Endothelial cell of umbilical vein (primary cell): ENCODE measurements around the gene HAUS3. TPM values are rescaled to one million over a fixed set of nuclear protein-coding genes. Genes with fewer than 3 reads are reported as not detected.
"Not testable (repeated sequence)": the region's sequence is repeated elsewhere in the genome, so short reads cannot be mapped to it uniquely, and the experiment has no call there.

Experiments
- BruUV-seq: library from RNA; stranded (reverse); fragments of 400-500 nt; replicated peaks from 2 replicates; lab custom pipeline; 2021; lab: Mats Ljungman, UMichigan
- CTCF ChIA-PET: fragments of 300-600, 350-600 bp; sonication (Branson Sonifier 250); formaldehyde crosslinking; loops from one replicate; lab custom pipeline; 2021; ENCODE audit warnings: antibody characterized with exemption, inconsistent platforms; lab: Charles Lee
- POLR2A ChIA-PET: fragments of 300-600, 350-600 bp; sonication (Branson Sonifier 250); formaldehyde crosslinking; loops from one replicate; lab custom pipeline; 2021; ENCODE audit warnings: antibody characterized with exemption, inconsistent platforms; lab: Charles Lee
- DNase-seq: peaks from one replicate; pipeline ENCODE4 v3.0.0-alpha.2; 2011; ENCODE audit warnings: low read depth, low spot score
- FAIRE-seq: peaks from 2 replicates; lab custom pipeline; 2011; peaks lifted over from hg19 to GRCh38; lab: Jason Lieb, UNC
- H2AFZ ChIP-seq: 2 replicates; pipeline ENCODE4 v1.6.0; 2012; ENCODE audit warnings: low read depth, low read length, control low read depth, inconsistent platforms
- H3K27ac ChIP-seq: 2 replicates; pipeline ENCODE4 v1.5.1; 2011; ENCODE audit warnings: low read depth, mild to moderate bottlenecking, control low read depth, low read length, moderate library complexity; ENCODE audit not compliant: insufficient read depth
- H3K27me3 ChIP-seq, 2 experiments: 2 replicates each; pipeline versions ENCODE4 v1.6.0 to v1.6.1; 2011; ENCODE audit warnings: low read length in 2 of 2, mixed read lengths in 1 of 2; ENCODE audit not compliant: control insufficient read depth in 2 of 2, insufficient read depth in 2 of 2
- H3K36me3 ChIP-seq, 2 experiments: 2 replicates in 1 of 2; 3 replicates in 1 of 2; pipeline ENCODE4 v1.5.1; 2011; ENCODE audit warnings: low read length in 2 of 2, mild to moderate bottlenecking in 1 of 2, moderate library complexity in 1 of 2; ENCODE audit not compliant: control insufficient read depth in 2 of 2, insufficient read depth in 2 of 2; ENCODE audit errors: extremely low read depth in 1 of 2
- H3K4me1 ChIP-seq: 3 replicates; pipeline ENCODE4 v1.5.1; 2011; ENCODE audit warnings: mild to moderate bottlenecking, low read length; ENCODE audit not compliant: control insufficient read depth, insufficient read depth; ENCODE audit errors: extremely low read depth
- H3K4me2 ChIP-seq: 2 replicates; pipeline ENCODE4 v1.6.1; 2011; ENCODE audit warnings: low read length, control low read depth, mixed read lengths; ENCODE audit not compliant: insufficient read depth
- H3K4me3 ChIP-seq, 3 experiments: fragments of 200-600 bp in 1 of 3; sonication (generic), shearing (Covaris generic) in 1 of 3; replicated peaks in 1 of 3; 2 replicates each; pipeline ENCODE4 v1.5.1; 2011 to 2016; ENCODE audit warnings: control low read depth in 3 of 3, low read length in 3 of 3, mild to moderate bottlenecking in 2 of 3, inconsistent platforms in 1 of 3, low read depth in 1 of 3, moderate library complexity in 1 of 3; ENCODE audit not compliant: insufficient read depth in 1 of 3
- H3K79me2 ChIP-seq: 2 replicates; pipeline ENCODE4 v1.6.0; 2012; ENCODE audit warnings: low read length, inconsistent platforms; ENCODE audit not compliant: control insufficient read depth, insufficient read depth
- H3K9ac ChIP-seq: replicated peaks from 2 replicates; pipeline ENCODE3; 2011; ENCODE audit warnings: low read length, control low read depth; ENCODE audit not compliant: insufficient read depth; ENCODE audit errors: extremely low read depth
- H3K9me1 ChIP-seq: replicated peaks from 3 replicates; pipeline ENCODE4 v1.6.0; 2011; ENCODE audit warnings: mild to moderate bottlenecking, low read length; ENCODE audit not compliant: control insufficient read depth, insufficient read depth; ENCODE audit errors: extremely low read depth
- H3K9me3 ChIP-seq: replicated peaks from 2 replicates; pipeline ENCODE4 v1.5.1; 2012; ENCODE audit warnings: low read length, inconsistent platforms; ENCODE audit not compliant: control insufficient read depth, insufficient read depth
- H4K20me1 ChIP-seq: replicated peaks from 2 replicates; pipeline ENCODE3; 2011; ENCODE audit warnings: mild to moderate bottlenecking, low read length; ENCODE audit not compliant: control insufficient read depth, insufficient read depth; ENCODE audit errors: extremely low read depth
- CTCF ChIP-seq, 2 donors: IDR thresholded peaks; 1 replicate in 1 of 2; 2 replicates in 1 of 2; pipeline ENCODE4 v1.5.1; 2011; ENCODE audit warnings: low read length in 2 of 2, mild to moderate bottlenecking in 2 of 2, moderate library complexity in 2 of 2, control low read depth in 1 of 2, inconsistent platforms in 1 of 2, low read depth in 1 of 2; ENCODE audit not compliant: insufficient read depth in 1 of 2; ENCODE audit errors: extremely low read depth in 1 of 2
- EZH2 ChIP-seq: IDR thresholded peaks from 2 replicates; pipeline ENCODE4 v1.6.1; 2012; ENCODE audit warnings: borderline replicate concordance, low read depth, mild to moderate bottlenecking, moderate library complexity, low read length, inconsistent platforms; ENCODE audit not compliant: severe bottlenecking
- FOS ChIP-seq: IDR thresholded peaks from 2 replicates; pipeline ENCODE4 v1.6.1; 2011; ENCODE audit warnings: mild to moderate bottlenecking, low read length, moderate library complexity, borderline replicate concordance; ENCODE audit not compliant: insufficient read depth
- GATA2 ChIP-seq: IDR thresholded peaks from 2 replicates; pipeline ENCODE4 v1.7.0; 2011; ENCODE audit warnings: low read depth, mild to moderate bottlenecking, moderate library complexity, mixed read lengths, low read length; ENCODE audit not compliant: insufficient read length, insufficient read depth
- JUN ChIP-seq: IDR thresholded peaks from 2 replicates; pipeline ENCODE4 v1.6.1; 2011; ENCODE audit warnings: borderline replicate concordance, low read depth; ENCODE audit not compliant: insufficient read length, insufficient read depth
- MAX ChIP-seq: IDR thresholded peaks from 2 replicates; pipeline ENCODE4 v1.6.1; 2011; ENCODE audit not compliant: insufficient read depth, insufficient read length
- MYC ChIP-seq: IDR thresholded peaks from one replicate; pipeline ENCODE4 v1.6.1; 2011; ENCODE audit warnings: mild to moderate bottlenecking, low read depth, low read length
- POLR2A ChIP-seq: IDR thresholded peaks from 2 replicates; pipeline ENCODE4 v1.6.1; 2012; ENCODE audit warnings: low read depth, mild to moderate bottlenecking, control low read depth, low read length
- POLR2AphosphoS5 ChIP-seq: IDR thresholded peaks from 2 replicates; pipeline ENCODE4 v1.6.1; 2012; ENCODE audit warnings: low read depth, mild to moderate bottlenecking, control low read depth, low read length, moderate library complexity; ENCODE audit not compliant: insufficient read depth
- dilution Hi-C: fragments of 300-500 bp; cut with MboI; formaldehyde crosslinking; loops from one replicate; pipeline ENCODE4 v1.15.0; 2019; ENCODE audit warnings: low sequenced_read_pairs; ENCODE audit not compliant: extremely low pct_ligation_motif_present
- intact Hi-C: fragments of 100-400 bp; cut with micrococcal nuclease; formaldehyde crosslinking; loops from one replicate; pipeline ENCODE4 v1.10.0; 2022
- polyA plus RNA-seq, 4 experiments: library from polyadenylated mRNA; depleted of rRNA in 3 of 4; stranded (reverse) in 3 of 4; unstranded in 1 of 4; fragments of >200 nt; gene quantifications; 2 replicates each; pipeline versions ENCODE4 v1.2.1 to v1.2.3, GENCODE V29; 2011 to 2012; ENCODE audit warnings: missing spikeins in 1 of 4
- total RNA-seq: library from RNA; stranded (reverse); gene quantifications from 2 replicates; pipeline ENCODE4 v1.2.3, GENCODE V29; 2021

HAUS3 gene
- total and polyA plus RNA-seq, 2 donors (not counting 3 experiments of a cell fraction or from before 2014, with no cell fraction given) = 4.4 to 15.9 TPM

- peaks cover 0 to 6% of the 10 kb centered on the region in 2 experiments for H3K36me3 ChIP-seq
- H3K4me3 ChIP-seq = no peak overlapping the region
- ChIA-PET CTCF (interaction anchor here (3.2 kb wide), 1 partner anchor 10 kb away, joined by 23 read pairs; no protein-coding TSS in a partner anchor), POLR2A (interaction anchor here (0.7 kb wide), 1 partner anchor 27 kb away, joined by 4 read pairs; no protein-coding TSS in a partner anchor)
- no peak for FAIRE-seq
- no peak overlapping the region for H3K9ac ChIP-seq
- intact Hi-C loops (no loop called here), dilution Hi-C loops (no loop called here)
- no peak overlapping the region for H3K4me2 ChIP-seq
- DNase-seq = no peak
- no peaks in the 10 kb centered on the region for H3K4me1 ChIP-seq
- no peak for TF ChIP-seq CTCF (IDR thresholded peaks at IDR 0.05; ENCODE audit: extremely low read depth in 1 of 2, insufficient read depth in 1 of 2, low read depth in 1 of 2, low read length in 2 of 2)
- TF ChIP-seq GATA2 = no peak
- no peak for TF ChIP-seq JUN
- no peak for TF ChIP-seq POLR2A
- no peak for TF ChIP-seq MYC
- no peak for TF ChIP-seq MAX
- TF ChIP-seq FOS = no peak
- TF ChIP-seq POLR2AphosphoS5 = no peak
- TF ChIP-seq EZH2 = no peak
- H3K9me1 ChIP-seq = no peaks in the 10 kb centered on the region
- no peaks in the 10 kb centered on the region for H3K27me3 ChIP-seq
- no peak overlapping the region for H2AFZ ChIP-seq
- no peaks in the 10 kb centered on the region for H3K79me2 ChIP-seq
- H4K20me1 ChIP-seq = no peaks in the 10 kb centered on the region
- no TSS peak for BruUV-seq
- H3K9me3 ChIP-seq = no peaks in the 10 kb centered on the region
- no peak overlapping the region for H3K27ac ChIP-seq
Observed at GRCh38 chr4:2222838-2223237, 19.1 kb downstream of the HAUS3 start.

GRCh38 chr4:2221378-2221777, 20.5 kb downstream of the HAUS3 start:
- H3K4me1 ChIP-seq, intact Hi-C loops, DNase-seq, H3K79me2 ChIP-seq, H3K9me3 ChIP-seq, H2AFZ ChIP-seq, H3K9ac ChIP-seq, FAIRE-seq, H3K4me3 ChIP-seq, H3K27me3 ChIP-seq, POLR2A ChIA-PET, BruUV-seq, dilution Hi-C loops, H4K20me1 ChIP-seq, H3K27ac ChIP-seq, H3K4me2 ChIP-seq, H3K36me3 ChIP-seq, H3K9me1 ChIP-seq: not testable (repeated sequence)
- CTCF ChIA-PET = interaction anchor here (0.9 to 3.2 kb wide), 7 partner anchors 9 to 244 kb away, joined by 3 to 149 read pairs (median 23); partner anchors contain the start of genes HAUS3 and POLN
